HG03571 (cell line): ENCODE results near the gene CLEC19A.
"Not testable (repeated sequence)": the region's sequence is repeated elsewhere in the genome, so short reads cannot be mapped to it uniquely, and the experiment has no call there.

Experiments used
- ATAC-seq: cut with Tn5 transposase; IDR thresholded peaks from one replicate; pipeline ENCODE4 v1.9.1; 2021; ENCODE audit not compliant: unreplicated experiment

CLEC19A gene

GRCh38 chr16:19321186-19321585 lies 35.7 kb downstream of the CLEC19A start:
- not testable (repeated sequence) for ATAC-seq

GRCh38 chr16:19323596-19323995 lies 38.1 kb downstream of the CLEC19A start:
- ATAC-seq: no peak

- ATAC-seq: no peak
These were observed 42.8 kb downstream of the CLEC19A start for GRCh38 chr16:19328364-19328763.

- no peak for ATAC-seq
These were observed 44.4 kb downstream of the CLEC19A start for GRCh38 chr16:19329932-19330331.

- no peak for ATAC-seq
These were observed 45.4 kb downstream of the CLEC19A start for GRCh38 chr16:19330841-19331397.

GRCh38 chr16:19331794-19332193 lies 46.3 kb downstream of the CLEC19A start:
- ATAC-seq: no peak

- no peak for ATAC-seq
These were observed 52.8 kb downstream of the CLEC19A start for GRCh38 chr16:19338335-19338734.

- ATAC-seq: no peak
These were observed 58.8 kb downstream of the CLEC19A start for GRCh38 chr16:19344224-19344801.

GRCh38 chr16:19344980-19345379 lies 59.4 kb downstream of the CLEC19A start:
- no peak for ATAC-seq

GRCh38 chr16:19346335-19346922 lies 60.9 kb downstream of the CLEC19A start:
- no peak for ATAC-seq

GRCh38 chr16:19348125-19348524 lies 62.6 kb downstream of the CLEC19A start:
- no peak for ATAC-seq

GRCh38 chr16:19348578-19349315 lies 63.2 kb downstream of the CLEC19A start:
- no peak for ATAC-seq

- no peak for ATAC-seq
These were observed 68.8 kb downstream of the CLEC19A start for GRCh38 chr16:19354371-19354770.

GRCh38 chr16:19356024-19356952 lies 70.8 kb downstream of the CLEC19A start:
- no peak for ATAC-seq

- no peak for ATAC-seq
These were observed 74.0 kb downstream of the CLEC19A start for GRCh38 chr16:19359556-19359955.
